ENCODE data around the gene MIOX. TPM values are rescaled to one million over a fixed set of nuclear protein-coding genes. Genes with fewer than 3 reads are reported as not detected.

Gene MIOX
- total and polyA plus RNA-seq, 2 of the 13 experiments (the other 11 are each of a cell fraction or from before 2014, with no cell fraction given) = 1.5 to 2.9 TPM

GRCh38 chr22:50529897-50530579, 43.4 kb downstream of the MIOX start, which contains the start of gene TYMP (continued):
- TF ChIP-seq SCMH1 (CRISPR knock-in tag; IDR thresholded peaks at IDR 0.05; ENCODE audit: borderline replicate concordance) (no peak), ZNF224 (CRISPR knock-in tag; IDR thresholded peaks at IDR 0.05) (no peak), EED (CRISPR knock-in tag; IDR thresholded peaks at IDR 0.05) (peak; percentile 74; the same call in 1 of the 2 replicates), ZFP36 (IDR thresholded peaks at IDR 0.05; ENCODE audit: borderline replicate concordance, low read depth, low read length, partially characterized antibody) (no peak), ATAD3A (CRISPR knock-in tag; IDR thresholded peaks at IDR 0.05) (no peak), RNF2 (conservative IDR thresholded peaks at IDR 0.05; ENCODE audit: low read depth) (peak; percentile 43; the same call in 1 of the 2 replicates), NFATC3 (CRISPR knock-in tag; IDR thresholded peaks at IDR 0.05) (no peak), NR2F1 (CRISPR knock-in tag; IDR thresholded peaks at IDR 0.05) (no peak; a peak in 1 of 4 replicates), ZNF256 (CRISPR knock-in tag; conservative IDR thresholded peaks at IDR 0.05) (peak; percentile 56; the same call in 1 of the 2 replicates), ONECUT2 (CRISPR knock-in tag; IDR thresholded peaks at IDR 0.05) (peak; percentile 64; the same call in 1 of the 2 replicates), ZFP90 (CRISPR knock-in tag; IDR thresholded peaks at IDR 0.05; ENCODE audit: borderline replicate concordance) (peak; percentile 18; the same call in 1 of the 2 replicates), ZNF704 (CRISPR knock-in tag; IDR thresholded peaks at IDR 0.05; ENCODE audit: borderline replicate concordance) (no peak), SIX4 (CRISPR knock-in tag; IDR thresholded peaks at IDR 0.05) (peak; percentile 46; the same call in 1 of the 2 replicates), GTF3A (CRISPR knock-in tag; conservative IDR thresholded peaks at IDR 0.05) (no peak; the same call in 1 of the 2 replicates), RORA (CRISPR knock-in tag; IDR thresholded peaks at IDR 0.05) (no peak), ZKSCAN1 (IDR thresholded peaks at IDR 0.05; ENCODE audit: low read length) (no peak), ZNF484 (CRISPR knock-in tag; IDR thresholded peaks at IDR 0.05; ENCODE audit: borderline replicate concordance, low read depth) (no peak)
- TF ChIP-seq, protein P1, sequence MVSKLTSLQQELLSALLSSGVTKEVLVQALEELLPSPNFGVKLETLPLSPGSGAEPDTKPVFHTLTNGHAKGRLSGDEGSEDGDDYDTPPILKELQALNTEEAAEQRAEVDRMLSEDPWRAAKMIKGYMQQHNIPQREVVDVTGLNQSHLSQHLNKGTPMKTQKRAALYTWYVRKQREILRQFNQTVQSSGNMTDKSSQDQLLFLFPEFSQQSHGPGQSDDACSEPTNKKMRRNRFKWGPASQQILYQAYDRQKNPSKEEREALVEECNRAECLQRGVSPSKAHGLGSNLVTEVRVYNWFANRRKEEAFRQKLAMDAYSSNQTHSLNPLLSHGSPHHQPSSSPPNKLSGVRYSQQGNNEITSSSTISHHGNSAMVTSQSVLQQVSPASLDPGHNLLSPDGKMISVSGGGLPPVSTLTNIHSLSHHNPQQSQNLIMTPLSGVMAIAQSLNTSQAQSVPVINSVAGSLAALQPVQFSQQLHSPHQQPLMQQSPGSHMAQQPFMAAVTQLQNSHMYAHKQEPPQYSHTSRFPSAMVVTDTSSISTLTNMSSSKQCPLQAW (CRISPR knock-in tag; IDR thresholded peaks at IDR 0.05) = no peak
- TF ChIP-seq, protein P2, sequence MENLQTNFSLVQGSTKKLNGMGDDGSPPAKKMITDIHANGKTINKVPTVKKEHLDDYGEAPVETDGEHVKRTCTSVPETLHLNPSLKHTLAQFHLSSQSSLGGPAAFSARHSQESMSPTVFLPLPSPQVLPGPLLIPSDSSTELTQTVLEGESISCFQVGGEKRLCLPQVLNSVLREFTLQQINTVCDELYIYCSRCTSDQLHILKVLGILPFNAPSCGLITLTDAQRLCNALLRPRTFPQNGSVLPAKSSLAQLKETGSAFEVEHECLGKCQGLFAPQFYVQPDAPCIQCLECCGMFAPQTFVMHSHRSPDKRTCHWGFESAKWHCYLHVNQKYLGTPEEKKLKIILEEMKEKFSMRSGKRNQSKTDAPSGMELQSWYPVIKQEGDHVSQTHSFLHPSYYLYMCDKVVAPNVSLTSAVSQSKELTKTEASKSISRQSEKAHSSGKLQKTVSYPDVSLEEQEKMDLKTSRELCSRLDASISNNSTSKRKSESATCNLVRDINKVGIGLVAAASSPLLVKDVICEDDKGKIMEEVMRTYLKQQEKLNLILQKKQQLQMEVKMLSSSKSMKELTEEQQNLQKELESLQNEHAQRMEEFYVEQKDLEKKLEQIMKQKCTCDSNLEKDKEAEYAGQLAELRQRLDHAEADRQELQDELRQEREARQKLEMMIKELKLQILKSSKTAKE (CRISPR knock-in tag; IDR thresholded peaks at IDR 0.05; ENCODE audit: borderline replicate concordance) = no peak
- TF ChIP-seq, protein P3, sequence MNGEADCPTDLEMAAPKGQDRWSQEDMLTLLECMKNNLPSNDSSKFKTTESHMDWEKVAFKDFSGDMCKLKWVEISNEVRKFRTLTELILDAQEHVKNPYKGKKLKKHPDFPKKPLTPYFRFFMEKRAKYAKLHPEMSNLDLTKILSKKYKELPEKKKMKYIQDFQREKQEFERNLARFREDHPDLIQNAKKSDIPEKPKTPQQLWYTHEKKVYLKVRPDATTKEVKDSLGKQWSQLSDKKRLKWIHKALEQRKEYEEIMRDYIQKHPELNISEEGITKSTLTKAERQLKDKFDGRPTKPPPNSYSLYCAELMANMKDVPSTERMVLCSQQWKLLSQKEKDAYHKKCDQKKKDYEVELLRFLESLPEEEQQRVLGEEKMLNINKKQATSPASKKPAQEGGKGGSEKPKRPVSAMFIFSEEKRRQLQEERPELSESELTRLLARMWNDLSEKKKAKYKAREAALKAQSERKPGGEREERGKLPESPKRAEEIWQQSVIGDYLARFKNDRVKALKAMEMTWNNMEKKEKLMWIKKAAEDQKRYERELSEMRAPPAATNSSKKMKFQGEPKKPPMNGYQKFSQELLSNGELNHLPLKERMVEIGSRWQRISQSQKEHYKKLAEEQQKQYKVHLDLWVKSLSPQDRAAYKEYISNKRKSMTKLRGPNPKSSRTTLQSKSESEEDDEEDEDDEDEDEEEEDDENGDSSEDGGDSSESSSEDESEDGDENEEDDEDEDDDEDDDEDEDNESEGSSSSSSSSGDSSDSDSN (CRISPR knock-in tag; IDR thresholded peaks at IDR 0.05) = peak; percentile 84; the same call in 1 of the 2 replicates
